ENCODE data around the gene INF2. TPM values are rescaled to one million over a fixed set of nuclear protein-coding genes. Genes with fewer than 3 reads are reported as not detected.
"Not testable (repeated sequence)": the region's sequence is repeated elsewhere in the genome, so short reads cannot be mapped to it uniquely, and the experiment has no call there.

Gene INF2
- total and polyA plus RNA-seq, 2 donors (not counting 3 experiments of a cell fraction or from before 2014, with no cell fraction given) = 55.3 to 124 TPM

DNA sequence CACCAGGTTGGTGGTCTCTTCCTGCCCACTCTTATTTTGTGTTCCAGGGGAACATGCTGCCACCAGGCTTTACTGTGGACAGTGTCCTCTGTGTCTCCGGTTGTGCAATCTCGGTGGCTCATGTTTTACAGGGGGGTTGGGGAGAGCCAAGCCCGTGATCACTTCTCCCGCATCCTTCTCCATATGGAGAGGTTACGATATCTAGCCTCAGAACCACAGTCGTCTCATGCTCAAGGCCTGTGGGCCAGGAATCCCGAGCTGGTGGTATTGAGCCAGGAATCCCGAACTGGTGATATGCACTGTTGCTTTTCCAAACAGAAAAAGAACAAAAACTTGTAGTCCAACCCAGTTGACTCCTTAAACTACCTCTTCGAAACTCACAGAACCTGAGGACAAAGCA is 37.0 kb upstream of the INF2 start:
- no TSS peak for BruUV-seq (replicated peaks)
- H3K9ac ChIP-seq (replicated peaks; ENCODE audit: extremely low read depth, insufficient read depth, low read length) = no peak overlapping the region
- no peak overlapping the region for H3K27ac ChIP-seq (ENCODE audit: insufficient read depth, low read depth, low read length)
- intact Hi-C loops (cut with micrococcal nuclease) = no loop called here
- H3K9me3 ChIP-seq (replicated peaks; ENCODE audit: control insufficient read depth, insufficient read depth, low read length) = no peaks in the 10 kb centered on the region
- ChIA-PET POLR2A (no interaction called here), CTCF (interaction anchor here (0.7 to 0.8 kb wide), 2 partner anchors 13 to 57 kb away, joined by 3 read pairs; no protein-coding TSS in a partner anchor)
- no peak for TF ChIP-seq FOS (IDR thresholded peaks at IDR 0.05; ENCODE audit: borderline replicate concordance, insufficient read depth, low read length)
- TF ChIP-seq MYC (IDR thresholded peaks at IDR 0.05; ENCODE audit: low read depth, low read length) = no peak
- TF ChIP-seq, protein P1, sequence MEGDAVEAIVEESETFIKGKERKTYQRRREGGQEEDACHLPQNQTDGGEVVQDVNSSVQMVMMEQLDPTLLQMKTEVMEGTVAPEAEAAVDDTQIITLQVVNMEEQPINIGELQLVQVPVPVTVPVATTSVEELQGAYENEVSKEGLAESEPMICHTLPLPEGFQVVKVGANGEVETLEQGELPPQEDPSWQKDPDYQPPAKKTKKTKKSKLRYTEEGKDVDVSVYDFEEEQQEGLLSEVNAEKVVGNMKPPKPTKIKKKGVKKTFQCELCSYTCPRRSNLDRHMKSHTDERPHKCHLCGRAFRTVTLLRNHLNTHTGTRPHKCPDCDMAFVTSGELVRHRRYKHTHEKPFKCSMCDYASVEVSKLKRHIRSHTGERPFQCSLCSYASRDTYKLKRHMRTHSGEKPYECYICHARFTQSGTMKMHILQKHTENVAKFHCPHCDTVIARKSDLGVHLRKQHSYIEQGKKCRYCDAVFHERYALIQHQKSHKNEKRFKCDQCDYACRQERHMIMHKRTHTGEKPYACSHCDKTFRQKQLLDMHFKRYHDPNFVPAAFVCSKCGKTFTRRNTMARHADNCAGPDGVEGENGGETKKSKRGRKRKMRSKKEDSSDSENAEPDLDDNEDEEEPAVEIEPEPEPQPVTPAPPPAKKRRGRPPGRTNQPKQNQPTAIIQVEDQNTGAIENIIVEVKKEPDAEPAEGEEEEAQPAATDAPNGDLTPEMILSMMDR (IDR thresholded peaks at IDR 0.05; ENCODE audit: extremely low read depth in 1 of 2, insufficient read depth in 1 of 2, low read depth in 1 of 2, low read length in 2 of 2) = no peak
- DNase-seq (ENCODE audit: low read depth, low spot score) = no peak
- H3K36me3 ChIP-seq (ENCODE audit: control insufficient read depth in 2 of 2, extremely low read depth in 1 of 2, insufficient read depth in 2 of 2, low read length in 2 of 2) = no peaks in the 10 kb centered on the region
- FAIRE-seq = no peak
- H2AFZ ChIP-seq (ENCODE audit: low read depth, low read length) = no peak overlapping the region
- H3K4me1 ChIP-seq (ENCODE audit: control insufficient read depth, extremely low read depth, insufficient read depth, low read length) = peaks cover 3% of the 10 kb centered on the region
- dilution Hi-C loops (cut with MboI; ENCODE audit: extremely low pct_ligation_motif_present, low sequenced_read_pairs) = no loop called here
- no peaks in the 10 kb centered on the region for H4K20me1 ChIP-seq (replicated peaks; ENCODE audit: control insufficient read depth, extremely low read depth, insufficient read depth, low read length)
- no peak overlapping the region for H3K4me2 ChIP-seq (ENCODE audit: insufficient read depth, low read length)
- H3K4me3 ChIP-seq (replicated peaks in 1 of 3; ENCODE audit: insufficient read depth in 1 of 3, low read depth in 1 of 3, low read length in 3 of 3) = no peak overlapping the region
- H3K9me1 ChIP-seq (replicated peaks; ENCODE audit: control insufficient read depth, extremely low read depth, insufficient read depth, low read length) = no peaks in the 10 kb centered on the region
- no peaks in the 10 kb centered on the region for H3K79me2 ChIP-seq (ENCODE audit: control insufficient read depth, insufficient read depth, low read length)
- H3K27me3 ChIP-seq (ENCODE audit: control insufficient read depth in 2 of 2, insufficient read depth in 2 of 2, low read length in 2 of 2) = peaks cover 0 to 6% of the 10 kb centered on the region in 2 experiments

DNA sequence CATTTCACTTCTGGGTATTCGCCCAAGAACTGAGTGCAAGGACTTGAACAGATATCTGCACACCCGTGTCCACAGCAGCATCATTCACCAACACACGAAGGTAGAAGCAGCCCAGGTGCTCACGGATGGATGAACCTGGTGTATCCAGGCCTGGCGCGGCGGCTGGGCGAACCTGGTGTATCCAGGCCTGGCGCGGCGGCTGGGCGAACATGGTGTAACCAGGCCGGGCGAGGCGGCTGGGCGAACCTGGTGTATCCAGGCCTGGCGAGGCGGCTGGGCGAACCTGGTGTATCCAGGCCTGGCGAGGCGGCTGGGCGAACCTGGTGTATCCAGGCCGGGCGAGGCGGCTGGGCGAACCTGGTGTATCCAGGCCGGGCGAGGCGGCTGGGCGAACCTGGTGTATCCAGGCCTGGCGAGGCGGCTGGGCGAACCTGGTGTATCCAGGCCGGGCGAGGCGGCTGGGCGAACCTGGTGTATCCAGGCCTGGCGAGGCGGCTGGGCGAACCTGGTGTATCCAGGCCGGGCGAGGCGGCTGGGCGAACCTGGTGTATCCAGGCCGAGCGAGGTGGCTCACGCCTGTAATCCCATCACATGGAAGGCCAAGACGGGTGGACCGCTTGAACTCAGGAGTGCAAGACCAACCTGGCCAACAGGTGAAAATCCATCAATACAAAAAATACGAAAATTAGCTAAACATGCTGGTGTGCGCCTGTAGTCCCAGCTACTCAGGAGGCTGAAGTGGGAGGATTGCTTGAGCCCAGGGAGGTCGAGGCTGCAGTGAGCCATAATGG is 36.1 kb upstream of the INF2 start:
- dilution Hi-C loops (cut with MboI; ENCODE audit: extremely low pct_ligation_motif_present, low sequenced_read_pairs); H4K20me1 ChIP-seq (replicated peaks; ENCODE audit: control insufficient read depth, extremely low read depth, insufficient read depth, low read length); H3K4me1 ChIP-seq (ENCODE audit: control insufficient read depth, extremely low read depth, insufficient read depth, low read length); H2AFZ ChIP-seq (ENCODE audit: low read depth, low read length); intact Hi-C loops (cut with micrococcal nuclease); H3K9ac ChIP-seq (replicated peaks; ENCODE audit: extremely low read depth, insufficient read depth, low read length); DNase-seq (ENCODE audit: low read depth, low spot score); H3K79me2 ChIP-seq (ENCODE audit: control insufficient read depth, insufficient read depth, low read length); BruUV-seq (replicated peaks); H3K9me1 ChIP-seq (replicated peaks; ENCODE audit: control insufficient read depth, extremely low read depth, insufficient read depth, low read length); H3K9me3 ChIP-seq (replicated peaks; ENCODE audit: control insufficient read depth, insufficient read depth, low read length); H3K4me3 ChIP-seq (replicated peaks in 1 of 3; ENCODE audit: insufficient read depth in 1 of 3, low read depth in 1 of 3, low read length in 3 of 3); H3K4me2 ChIP-seq (ENCODE audit: insufficient read depth, low read length); H3K36me3 ChIP-seq (ENCODE audit: control insufficient read depth in 2 of 2, extremely low read depth in 1 of 2, insufficient read depth in 2 of 2, low read length in 2 of 2); H3K27ac ChIP-seq (ENCODE audit: insufficient read depth, low read depth, low read length); POLR2A ChIA-PET; FAIRE-seq; H3K27me3 ChIP-seq (ENCODE audit: control insufficient read depth in 2 of 2, insufficient read depth in 2 of 2, low read length in 2 of 2): not testable (repeated sequence)
- CTCF ChIA-PET = interaction anchor here (0.7 kb wide), 1 partner anchor 12 kb away, joined by 3 read pairs; no protein-coding TSS in a partner anchor

Data from endothelial cell of umbilical vein (primary cell).